ENCODE data around the gene APBA2. TPM values are rescaled to one million over a fixed set of nuclear protein-coding genes. Genes with fewer than 3 reads are reported as not detected.

APBA2 gene
- polyA plus RNA-seq, 1 donor = 3.5 TPM

DNA sequence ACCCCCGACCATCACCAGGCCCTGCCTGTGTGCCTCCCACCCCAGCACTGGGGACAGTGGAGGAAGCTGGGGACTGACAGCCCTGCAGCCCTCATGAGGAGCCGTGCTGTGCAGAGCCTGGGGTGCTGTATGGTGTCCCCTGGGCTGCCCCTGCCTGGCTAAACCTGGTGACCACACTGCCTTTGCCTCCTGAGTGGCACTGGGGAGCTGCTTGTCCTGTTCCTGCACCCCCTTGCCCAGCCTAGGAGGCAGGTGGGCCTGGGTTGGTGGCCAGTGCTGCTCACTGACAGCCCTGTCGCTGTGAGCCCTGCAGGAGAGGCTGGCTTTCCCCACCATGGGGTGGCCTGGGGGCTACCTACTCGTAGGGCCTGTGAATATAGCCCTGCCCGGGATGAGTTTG is 224.4 kb downstream of the APBA2 start:
- Histone ChIP-seq H3K36me3 (ENCODE audit: control insufficient read depth, insufficient read depth, low read length) (no peaks in the 10 kb centered on the region), H3K27me3 (ENCODE audit: control insufficient read depth, insufficient read depth, low read length) (peaks cover under 1% of the 10 kb centered on the region), H3K4me3 (ENCODE audit: low read length) (no peak overlapping the region), H3K4me1 (ENCODE audit: control insufficient read depth, insufficient read depth, low read length) (no peaks in the 10 kb centered on the region), H3K27ac (ENCODE audit: low read length) (no peak overlapping the region), H3K9me3 (ENCODE audit: control insufficient read depth, low read depth, low read length) (no peaks in the 10 kb centered on the region)
- no peak for DNase-seq
- no CpG with 5 or more reads among the region's 5 CpGs for WGBS (ENCODE audit: insufficient coverage, low lambda C conversion rate)

DNA sequence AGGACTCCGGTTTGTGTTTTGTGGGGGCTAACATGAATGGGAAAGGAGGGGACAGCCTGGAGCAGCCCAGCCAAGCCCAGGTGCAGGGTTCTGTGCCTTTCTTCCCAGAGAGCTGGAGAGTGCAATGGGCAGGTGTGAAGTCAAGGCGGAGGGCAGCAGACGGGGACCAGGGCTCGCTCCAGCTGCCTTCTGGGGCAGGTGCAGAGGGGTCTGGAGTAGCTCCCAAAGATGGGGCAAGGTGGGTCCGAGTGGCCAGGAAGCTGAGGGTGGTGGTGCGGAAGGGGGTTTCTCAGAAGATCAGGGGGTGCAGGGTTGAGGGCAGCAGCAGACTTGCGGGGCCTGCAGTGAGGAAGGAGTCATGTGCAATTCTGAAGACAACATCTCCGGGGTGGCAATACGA is 225.0 kb downstream of the APBA2 start:
- no peak for DNase-seq
- no peak overlapping the region for H3K4me3 ChIP-seq (ENCODE audit: low read length)
- H3K36me3 ChIP-seq (ENCODE audit: control insufficient read depth, insufficient read depth, low read length) = no peaks in the 10 kb centered on the region
- H3K27ac ChIP-seq (ENCODE audit: low read length) = no peak overlapping the region
- peaks cover 6% of the 10 kb centered on the region for H3K27me3 ChIP-seq (ENCODE audit: control insufficient read depth, insufficient read depth, low read length)
- no CpG with 5 or more reads among the region's 9 CpGs for WGBS (ENCODE audit: insufficient coverage, low lambda C conversion rate)
- no peaks in the 10 kb centered on the region for H3K4me1 ChIP-seq (ENCODE audit: control insufficient read depth, insufficient read depth, low read length)
- no peaks in the 10 kb centered on the region for H3K9me3 ChIP-seq (ENCODE audit: control insufficient read depth, low read depth, low read length)

GRCh38 chr15:29111705-29112281 is 226.0 kb downstream of the APBA2 start:
- peaks cover 6% of the 10 kb centered on the region for H3K27me3 ChIP-seq (ENCODE audit: control insufficient read depth, insufficient read depth, low read length)
- no peaks in the 10 kb centered on the region for H3K36me3 ChIP-seq (ENCODE audit: control insufficient read depth, insufficient read depth, low read length)
- WGBS (ENCODE audit: insufficient coverage, low lambda C conversion rate) = no CpG with 5 or more reads among the region's 13 CpGs
- no peak overlapping the region for H3K4me3 ChIP-seq (ENCODE audit: low read length)
- no peak overlapping the region for H3K27ac ChIP-seq (ENCODE audit: low read length)
- H3K9me3 ChIP-seq (ENCODE audit: control insufficient read depth, low read depth, low read length) = no peaks in the 10 kb centered on the region
- no peaks in the 10 kb centered on the region for H3K4me1 ChIP-seq (ENCODE audit: control insufficient read depth, insufficient read depth, low read length)
- no peak for DNase-seq

DNA sequence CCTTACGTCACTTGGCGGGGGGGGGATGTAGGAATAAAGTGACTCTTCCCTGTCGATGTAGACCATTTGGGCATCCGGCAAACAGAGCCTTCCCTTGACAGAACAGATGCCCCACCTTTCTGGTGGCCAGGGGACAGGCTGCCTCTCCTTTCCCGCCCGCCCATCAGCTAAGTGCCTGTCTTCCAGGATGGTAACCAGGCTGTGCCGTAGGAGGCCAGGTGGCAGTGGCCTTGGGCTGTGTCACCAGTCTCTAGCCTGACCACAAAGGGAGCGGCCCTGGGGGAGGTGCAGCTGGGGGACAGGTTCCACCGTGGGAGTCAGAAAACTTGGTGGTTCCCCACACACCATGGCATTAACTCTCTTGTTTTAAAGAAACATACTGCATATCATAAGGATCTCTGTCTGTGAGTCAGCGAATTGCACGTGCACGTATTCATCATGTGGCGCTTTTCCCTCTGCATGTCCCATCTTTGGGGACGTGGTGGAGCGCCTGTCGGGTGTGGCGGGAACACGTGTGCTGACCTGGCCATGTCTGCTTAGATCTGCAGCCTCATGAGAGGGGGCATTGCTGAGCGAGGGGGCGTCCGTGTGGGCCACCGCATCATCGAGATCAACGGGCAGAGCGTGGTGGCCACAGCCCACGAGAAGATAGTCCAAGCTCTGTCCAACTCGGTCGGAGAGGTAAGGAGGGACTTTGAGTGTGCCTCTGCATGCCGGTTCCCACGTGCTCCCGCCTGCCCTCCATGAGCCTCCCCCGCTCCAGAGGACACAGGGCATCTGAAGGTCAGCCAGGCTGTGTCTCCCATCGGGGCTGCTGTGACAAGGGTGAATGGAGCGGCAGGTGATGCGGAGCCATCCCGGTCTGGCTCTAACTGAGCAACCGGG is 227.8 kb downstream of the APBA2 start:
- no peak for DNase-seq
- WGBS (ENCODE audit: insufficient coverage, low lambda C conversion rate) = no CpG with 5 or more reads among the region's 37 CpGs
- H3K27me3 ChIP-seq (ENCODE audit: control insufficient read depth, insufficient read depth, low read length) = peaks cover 6% of the 10 kb centered on the region
- no peaks in the 10 kb centered on the region for H3K9me3 ChIP-seq (ENCODE audit: control insufficient read depth, low read depth, low read length)
- H3K4me1 ChIP-seq (ENCODE audit: control insufficient read depth, insufficient read depth, low read length) = no peaks in the 10 kb centered on the region
- no peak overlapping the region for H3K4me3 ChIP-seq (ENCODE audit: low read length)
- H3K27ac ChIP-seq (ENCODE audit: low read length) = no peak overlapping the region
- H3K36me3 ChIP-seq (ENCODE audit: control insufficient read depth, insufficient read depth, low read length) = no peaks in the 10 kb centered on the region

DNA sequence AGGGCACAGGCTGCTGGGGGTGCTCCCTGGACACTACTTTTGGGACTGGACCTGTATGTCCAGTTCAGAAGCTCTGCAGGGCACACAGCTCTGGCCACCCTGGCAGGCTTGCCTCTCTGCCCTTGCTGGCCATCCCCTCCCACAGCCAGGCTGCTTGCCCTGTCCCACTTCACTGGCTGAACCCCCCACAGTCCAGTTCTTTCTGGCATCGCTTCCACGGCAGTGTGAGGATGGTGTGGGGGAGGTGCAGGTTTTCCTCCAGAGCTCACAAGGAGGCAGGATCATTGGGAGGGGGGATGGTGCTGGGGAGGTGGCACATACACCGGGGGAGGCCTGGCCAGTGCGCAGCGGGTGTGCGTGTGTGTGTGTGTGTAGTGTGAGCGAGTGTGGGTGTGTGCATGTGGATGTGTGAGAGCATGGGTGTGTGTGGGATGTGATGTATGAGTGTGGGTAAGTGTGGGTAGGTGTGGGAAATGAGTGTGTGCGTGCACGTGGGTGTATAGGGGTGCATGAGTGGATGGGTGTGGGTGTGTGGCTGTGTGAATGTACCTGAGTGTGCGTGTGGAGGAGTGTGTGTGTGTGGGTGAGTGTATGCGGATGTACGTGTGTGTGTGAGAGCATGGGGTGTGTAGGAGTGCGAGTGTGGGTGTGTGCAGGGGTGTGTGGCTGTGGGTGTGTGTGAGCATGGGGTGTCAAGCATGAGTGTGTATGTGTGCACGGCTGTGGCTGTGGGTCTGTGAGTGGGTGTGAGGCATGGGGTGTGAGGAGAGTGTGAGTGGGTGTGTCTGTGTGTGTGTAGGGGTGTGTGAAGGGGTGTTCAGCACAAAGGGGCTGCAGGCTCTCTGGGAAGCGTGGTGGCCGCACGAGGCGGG is 228.7 kb downstream of the APBA2 start:
- H3K4me3 ChIP-seq (ENCODE audit: low read length) = no peak overlapping the region
- H3K9me3 ChIP-seq (ENCODE audit: control insufficient read depth, low read depth, low read length) = no peaks in the 10 kb centered on the region
- H3K36me3 ChIP-seq (ENCODE audit: control insufficient read depth, insufficient read depth, low read length) = no peaks in the 10 kb centered on the region
- no peak overlapping the region for H3K27ac ChIP-seq (ENCODE audit: low read length)
- no peaks in the 10 kb centered on the region for H3K4me1 ChIP-seq (ENCODE audit: control insufficient read depth, insufficient read depth, low read length)
- peaks cover 6% of the 10 kb centered on the region for H3K27me3 ChIP-seq (ENCODE audit: control insufficient read depth, insufficient read depth, low read length)
- DNase-seq = no peak
- WGBS (ENCODE audit: insufficient coverage, low lambda C conversion rate) = 93% methylated on average over 3 of the region's 18 CpGs

DNA sequence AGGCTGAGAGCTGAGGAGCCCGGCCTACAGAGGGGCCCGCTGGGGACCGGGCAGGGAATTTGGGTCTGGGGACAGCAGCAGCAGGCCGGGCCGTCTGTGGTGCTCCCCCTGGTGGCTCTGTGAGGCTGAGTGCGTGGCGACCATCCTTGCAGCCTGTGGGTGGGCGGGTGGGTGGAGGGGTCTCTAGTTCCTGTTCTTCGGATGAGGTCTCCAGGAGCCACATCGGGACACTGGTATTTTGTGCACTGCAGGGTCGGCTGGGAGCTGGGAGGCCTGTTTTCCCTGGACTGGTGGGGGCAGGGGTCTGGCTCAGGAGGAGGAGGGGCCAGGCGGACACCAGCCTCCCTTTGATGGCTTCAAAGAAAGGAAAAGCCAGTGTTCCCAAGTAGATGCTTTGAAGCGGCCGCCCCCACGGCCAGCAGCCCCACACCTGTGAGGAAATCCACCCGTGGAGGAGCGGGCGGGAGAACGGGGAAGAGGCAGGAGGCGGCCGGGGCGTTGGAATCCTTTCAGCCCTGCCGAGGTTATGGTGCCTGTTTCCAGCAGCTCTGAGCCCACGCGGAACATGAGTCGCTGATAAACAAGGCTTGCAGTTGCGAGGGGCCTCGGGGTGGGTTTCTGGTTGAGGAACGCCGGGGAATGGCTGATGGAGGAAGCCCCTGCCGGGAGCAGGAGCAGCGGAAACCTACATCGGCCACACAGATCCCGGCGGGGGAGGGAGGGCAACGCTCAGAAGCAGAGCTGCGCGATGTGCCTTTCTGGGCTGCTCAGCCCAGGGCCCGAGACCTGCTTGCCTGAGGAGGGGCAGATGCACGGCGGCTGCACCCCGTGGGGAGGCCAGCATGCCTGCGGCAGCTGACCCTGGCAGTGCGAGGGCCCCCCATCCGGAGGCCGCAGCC is 229.6 kb downstream of the APBA2 start:
- Histone ChIP-seq H3K27ac (ENCODE audit: low read length) (no peak overlapping the region), H3K27me3 (ENCODE audit: control insufficient read depth, insufficient read depth, low read length) (peaks cover 6% of the 10 kb centered on the region), H3K9me3 (ENCODE audit: control insufficient read depth, low read depth, low read length) (no peaks in the 10 kb centered on the region), H3K4me3 (ENCODE audit: low read length) (peak overlapping the region; percentile 33), H3K36me3 (ENCODE audit: control insufficient read depth, insufficient read depth, low read length) (no peaks in the 10 kb centered on the region), H3K4me1 (ENCODE audit: control insufficient read depth, insufficient read depth, low read length) (no peaks in the 10 kb centered on the region)
- WGBS (ENCODE audit: insufficient coverage, low lambda C conversion rate) = no CpG with 5 or more reads among the region's 46 CpGs
- DNase-seq = peak in 1 of 2 donors; percentile 14

- no peaks in the 10 kb centered on the region for H3K9me3 ChIP-seq (ENCODE audit: control insufficient read depth, low read depth, low read length)
- WGBS (ENCODE audit: insufficient coverage, low lambda C conversion rate) = 100% methylated on average over 1 of the region's 32 CpGs
Measured at GRCh38 chr15:29116970-29117700, 231.4 kb downstream of the APBA2 start.

GRCh38 chr15:29117778-29118177 is 232.0 kb downstream of the APBA2 start:
- no peaks in the 10 kb centered on the region for H3K9me3 ChIP-seq (ENCODE audit: control insufficient read depth, low read depth, low read length)
- H3K36me3 ChIP-seq (ENCODE audit: control insufficient read depth, insufficient read depth, low read length) = no peaks in the 10 kb centered on the region
- DNase-seq = no peak
- 80% methylated on average over 1 of the region's 20 CpGs for WGBS (ENCODE audit: insufficient coverage, low lambda C conversion rate)
- H3K4me1 ChIP-seq (ENCODE audit: control insufficient read depth, insufficient read depth, low read length) = peaks cover 5% of the 10 kb centered on the region
- H3K27me3 ChIP-seq (ENCODE audit: control insufficient read depth, insufficient read depth, low read length) = peaks cover 6% of the 10 kb centered on the region
- H3K4me3 ChIP-seq (ENCODE audit: low read length) = no peak overlapping the region
- no peak overlapping the region for H3K27ac ChIP-seq (ENCODE audit: low read length)

More at GRCh38 chr15:29116970-29117700, 231.4 kb downstream of the APBA2 start:
- Histone ChIP-seq H3K27me3 (ENCODE audit: control insufficient read depth, insufficient read depth, low read length) (peaks cover 6% of the 10 kb centered on the region), H3K4me1 (ENCODE audit: control insufficient read depth, insufficient read depth, low read length) (no peaks in the 10 kb centered on the region), H3K36me3 (ENCODE audit: control insufficient read depth, insufficient read depth, low read length) (no peaks in the 10 kb centered on the region), H3K4me3 (ENCODE audit: low read length) (no peak overlapping the region), H3K27ac (ENCODE audit: low read length) (no peak overlapping the region)
- no peak for DNase-seq

DNA sequence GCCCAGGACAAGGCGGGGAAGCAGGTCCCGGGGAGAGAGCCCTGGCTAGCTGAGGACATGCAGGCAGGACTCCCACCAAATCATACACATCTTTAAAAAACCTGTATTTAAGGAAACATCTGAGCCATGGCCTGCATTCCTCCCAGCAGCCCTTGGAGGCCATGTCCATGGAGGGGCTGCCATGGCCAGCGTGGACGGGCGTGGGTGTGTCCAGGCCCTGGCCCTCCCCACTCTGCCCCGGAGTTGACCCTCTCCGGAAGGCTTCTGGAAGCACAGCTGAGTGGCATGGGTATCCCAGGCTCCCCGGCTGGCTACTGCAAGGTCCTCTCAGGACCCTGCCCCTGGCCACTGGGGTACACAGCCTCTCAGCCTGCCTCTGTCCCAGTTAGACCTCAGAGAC is 234.1 kb downstream of the APBA2 start:
- Histone ChIP-seq H3K9me3 (ENCODE audit: control insufficient read depth, low read depth, low read length) (no peaks in the 10 kb centered on the region), H3K27me3 (ENCODE audit: control insufficient read depth, insufficient read depth, low read length) (peaks cover 6% of the 10 kb centered on the region), H3K36me3 (ENCODE audit: control insufficient read depth, insufficient read depth, low read length) (no peaks in the 10 kb centered on the region), H3K4me3 (ENCODE audit: low read length) (no peak overlapping the region), H3K4me1 (ENCODE audit: control insufficient read depth, insufficient read depth, low read length) (peaks cover 7% of the 10 kb centered on the region), H3K27ac (ENCODE audit: low read length) (no peak overlapping the region)
- no peak for DNase-seq
- whole genome bisulfite sequencing (ENCODE audit: insufficient coverage, low lambda C conversion rate) = no CpG with 5 or more reads among the region's 8 CpGs
